ENCODE data around the gene LRP11.
"Not testable (repeated sequence)": the region's sequence is repeated elsewhere in the genome, so short reads cannot be mapped to it uniquely, and the experiment has no call there.

Gene LRP11

GRCh38 chr6:149901444-149902140 is 37.4 kb upstream of the LRP11 start:
- Mint-ChIP-seq H3K4me3 (no peak overlapping the region), H3K36me3 (ENCODE audit: low read depth) (no peaks in the 10 kb centered on the region), H3K27me3 (peaks cover 9% of the 10 kb centered on the region), H3K4me1 (ENCODE audit: low read depth) (peaks cover 2% of the 10 kb centered on the region), H3K9me3 (no peaks in the 10 kb centered on the region), H3K27ac (no peak overlapping the region)

DNA sequence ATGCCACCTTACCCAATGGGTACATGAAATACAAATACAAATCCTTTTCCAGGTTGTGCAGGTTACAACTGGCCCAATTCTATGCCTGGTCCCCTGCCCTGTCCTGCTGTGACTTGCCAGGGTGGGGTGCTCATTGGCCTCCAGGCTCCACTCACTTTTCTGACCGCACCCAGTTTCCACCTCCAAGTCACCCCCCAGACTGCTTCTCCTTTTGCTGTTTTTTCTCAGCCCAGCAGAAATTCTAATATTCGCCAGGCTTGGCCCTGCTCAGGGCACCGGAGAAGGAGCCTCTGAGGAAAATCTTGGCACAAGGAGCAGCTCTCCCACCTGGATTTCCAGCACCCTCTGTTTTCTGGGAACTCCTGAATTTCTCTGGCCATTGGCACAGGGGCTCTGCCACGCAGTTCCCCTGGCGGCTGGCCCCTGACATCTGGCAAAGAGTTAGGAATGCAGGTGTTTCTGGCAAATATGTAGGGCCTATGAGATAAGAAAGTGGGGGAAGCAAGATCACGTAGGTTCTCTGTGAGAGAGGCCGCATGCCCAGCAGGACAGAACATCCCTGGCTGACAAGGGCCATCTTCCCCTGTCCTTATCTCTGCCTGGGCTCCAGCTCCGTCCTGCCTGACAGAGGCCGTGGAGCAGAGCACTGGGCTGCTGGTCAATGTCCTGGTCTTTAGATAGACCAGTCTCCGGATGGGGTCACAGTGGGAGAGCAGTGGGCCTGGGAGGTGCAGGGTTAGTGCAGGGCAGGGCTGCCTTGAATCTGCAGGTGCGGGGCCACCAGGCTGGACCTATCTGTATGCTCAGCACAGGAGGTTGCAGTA is 36.7 kb upstream of the LRP11 start:
- Mint-ChIP-seq H3K27me3 (peaks cover 9% of the 10 kb centered on the region), H3K4me3 (no peak overlapping the region)

GRCh38 chr6:149899926-149900619 is 35.9 kb upstream of the LRP11 start:
- Mint-ChIP-seq H3K36me3 (ENCODE audit: low read depth) (no peaks in the 10 kb centered on the region), H3K4me3 (no peak overlapping the region), H3K4me1 (ENCODE audit: low read depth) (peaks cover 10% of the 10 kb centered on the region), H3K27ac (no peak overlapping the region), H3K27me3 (peaks cover 9% of the 10 kb centered on the region), H3K9me3 (no peaks in the 10 kb centered on the region)

More for the DNA sequence above, 36.7 kb upstream of the LRP11 start:
- H3K27ac Mint-ChIP-seq, result no peak overlapping the region
- H3K9me3 Mint-ChIP-seq, result no peaks in the 10 kb centered on the region
- no peaks in the 10 kb centered on the region for H3K36me3 Mint-ChIP-seq (ENCODE audit: low read depth)
- peaks cover 10% of the 10 kb centered on the region for H3K4me1 Mint-ChIP-seq (ENCODE audit: low read depth)

GRCh38 chr6:149899486-149899885 is 35.3 kb upstream of the LRP11 start:
- peaks cover 14% of the 10 kb centered on the region for H3K27me3 Mint-ChIP-seq
- H3K36me3 Mint-ChIP-seq (ENCODE audit: low read depth), result no peaks in the 10 kb centered on the region
- H3K9me3 Mint-ChIP-seq, result no peaks in the 10 kb centered on the region
- H3K4me1 Mint-ChIP-seq (ENCODE audit: low read depth), result peaks cover 10% of the 10 kb centered on the region
- H3K4me3 Mint-ChIP-seq, result no peak overlapping the region
- no peak overlapping the region for H3K27ac Mint-ChIP-seq

DNA sequence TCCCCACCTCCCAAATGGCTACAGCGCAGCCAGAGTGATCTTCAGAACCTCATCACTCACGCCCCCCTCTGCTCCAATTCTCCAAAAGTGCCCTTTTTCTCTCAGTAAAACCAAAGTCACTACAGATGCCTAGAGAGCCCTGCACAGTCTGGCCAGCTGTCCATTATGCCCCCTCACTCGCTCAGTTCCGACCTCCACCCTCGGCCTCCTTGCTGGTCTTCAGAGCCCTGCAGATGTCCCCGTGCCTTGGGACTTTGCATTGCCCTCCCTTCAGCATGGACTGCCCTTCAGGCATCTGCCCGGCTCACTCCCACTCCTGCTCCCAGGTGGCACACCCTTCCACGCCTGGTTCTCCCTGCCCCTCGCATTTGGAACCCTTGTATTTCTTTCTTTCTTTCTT is 34.8 kb upstream of the LRP11 start:
- Mint-ChIP-seq H3K4me3 (no peak overlapping the region), H3K27me3 (peaks cover 18% of the 10 kb centered on the region), H3K36me3 (ENCODE audit: low read depth) (no peaks in the 10 kb centered on the region), H3K4me1 (ENCODE audit: low read depth) (peaks cover 10% of the 10 kb centered on the region), H3K27ac (no peak overlapping the region), H3K9me3 (no peaks in the 10 kb centered on the region)

- Mint-ChIP-seq H3K27me3 (peaks cover 14% of the 10 kb centered on the region), H3K27ac (no peak within 1 kb of the TSS)
These were observed 33.9 kb upstream of the LRP11 start, which contains the start of gene RAET1E for GRCh38 chr6:149897855-149898744. TSS of gene RAET1E (minus strand) at chr6:149898113. CDS start at chr6:149890901, 7,212 bp downstream.

DNA sequence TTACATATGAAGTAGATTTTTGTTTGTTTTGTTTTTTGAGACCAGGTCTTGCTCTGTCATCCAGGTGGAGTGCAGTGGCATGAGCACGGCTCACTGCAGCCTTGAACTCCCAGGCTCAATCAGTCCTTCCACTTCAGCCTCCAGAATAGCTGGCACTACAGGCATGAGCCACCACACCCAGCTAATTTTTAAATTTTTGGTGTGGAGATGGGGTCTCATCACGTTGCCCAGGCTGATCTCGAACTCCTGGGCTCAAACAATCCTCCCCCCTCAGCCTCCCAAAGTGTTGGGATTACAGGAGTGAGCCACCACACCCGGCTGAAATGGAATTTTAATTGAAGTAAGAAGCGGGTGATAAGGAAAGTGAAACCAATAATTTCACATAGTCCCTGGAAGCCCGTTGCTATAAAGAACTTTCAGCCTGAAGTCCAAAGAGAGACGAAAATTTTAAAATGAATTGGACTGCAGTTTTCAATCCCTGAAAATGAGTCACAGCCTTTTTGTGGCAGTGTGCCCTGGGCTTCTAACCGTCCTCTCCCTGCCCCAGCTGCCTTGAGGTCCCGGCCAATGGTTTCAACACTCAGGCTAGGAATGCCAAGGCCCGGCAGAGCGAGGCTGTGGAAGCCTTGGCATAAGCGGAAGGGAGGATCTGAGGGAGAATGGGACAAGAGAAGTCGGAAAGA is 33.0 kb upstream of the LRP11 start:
- H3K36me3 Mint-ChIP-seq (ENCODE audit: low read depth), result no peaks in the 10 kb centered on the region
- H3K27ac Mint-ChIP-seq, result no peak overlapping the region
- H3K27me3 Mint-ChIP-seq, result peaks cover 9% of the 10 kb centered on the region

More at GRCh38 chr6:149897855-149898744, 33.9 kb upstream of the LRP11 start, which contains the start of gene RAET1E:
- H3K36me3 Mint-ChIP-seq (ENCODE audit: low read depth), result no peaks in the 10 kb centered on the region
- H3K9me3 Mint-ChIP-seq, result no peaks in the 10 kb centered on the region
- H3K4me3 Mint-ChIP-seq, result no peak within 1 kb of the TSS
- H3K4me1 Mint-ChIP-seq (ENCODE audit: low read depth), result peaks cover 10% of the 10 kb centered on the region

GRCh38 chr6:149896491-149896890 is 32.3 kb upstream of the LRP11 start:
- Mint-ChIP-seq H3K9me3 (no peaks in the 10 kb centered on the region), H3K27ac (no peak overlapping the region), H3K4me3 (no peak overlapping the region), H3K36me3 (ENCODE audit: low read depth) (no peaks in the 10 kb centered on the region), H3K27me3 (peaks cover 9% of the 10 kb centered on the region), H3K4me1 (ENCODE audit: low read depth) (peaks cover 10% of the 10 kb centered on the region)

More for the DNA sequence above, 33.0 kb upstream of the LRP11 start:
- Mint-ChIP-seq H3K4me1 (ENCODE audit: low read depth) (peaks cover 10% of the 10 kb centered on the region), H3K9me3 (no peaks in the 10 kb centered on the region), H3K4me3 (no peak overlapping the region)

- no peak overlapping the region for H3K4me3 Mint-ChIP-seq
- no peaks in the 10 kb centered on the region for H3K36me3 Mint-ChIP-seq (ENCODE audit: low read depth)
- H3K9me3 Mint-ChIP-seq, result no peaks in the 10 kb centered on the region
- H3K27me3 Mint-ChIP-seq, result peaks cover 9% of the 10 kb centered on the region
- peaks cover 10% of the 10 kb centered on the region for H3K4me1 Mint-ChIP-seq (ENCODE audit: low read depth)
- no peak overlapping the region for H3K27ac Mint-ChIP-seq
These were observed 31.7 kb upstream of the LRP11 start for GRCh38 chr6:149895833-149896271.

- Mint-ChIP-seq H3K4me1 (ENCODE audit: low read depth) (peaks cover 10% of the 10 kb centered on the region), H3K9me3 (no peaks in the 10 kb centered on the region), H3K4me3 (no peak overlapping the region), H3K27ac (no peak overlapping the region), H3K27me3 (peaks cover 9% of the 10 kb centered on the region), H3K36me3 (ENCODE audit: low read depth) (no peaks in the 10 kb centered on the region)
These were observed 31.0 kb upstream of the LRP11 start for GRCh38 chr6:149895048-149895590.

DNA sequence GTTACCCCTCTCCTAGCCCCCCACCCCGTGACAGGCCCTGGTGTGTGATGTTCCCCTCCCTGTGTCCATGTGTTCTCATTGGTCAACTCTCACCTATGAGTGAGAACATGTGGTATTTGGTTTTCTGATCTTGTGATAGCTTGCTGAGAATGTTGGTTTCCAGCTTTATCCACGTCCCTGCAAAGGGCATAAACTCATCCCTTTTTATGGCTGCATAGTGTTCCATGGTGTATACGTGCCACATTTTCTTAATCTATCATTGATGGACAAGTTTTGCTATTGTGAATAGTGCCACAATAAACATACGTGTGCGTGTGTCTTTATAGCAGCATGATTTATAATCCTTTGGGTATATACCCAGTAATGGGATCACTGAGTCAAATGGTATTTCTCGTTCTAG is 27.7 kb upstream of the LRP11 start:
- not testable (repeated sequence) for H3K36me3 Mint-ChIP-seq (ENCODE audit: low read depth); H3K9me3 Mint-ChIP-seq; H3K27ac Mint-ChIP-seq; H3K27me3 Mint-ChIP-seq; H3K4me3 Mint-ChIP-seq; H3K4me1 Mint-ChIP-seq (ENCODE audit: low read depth)

DNA sequence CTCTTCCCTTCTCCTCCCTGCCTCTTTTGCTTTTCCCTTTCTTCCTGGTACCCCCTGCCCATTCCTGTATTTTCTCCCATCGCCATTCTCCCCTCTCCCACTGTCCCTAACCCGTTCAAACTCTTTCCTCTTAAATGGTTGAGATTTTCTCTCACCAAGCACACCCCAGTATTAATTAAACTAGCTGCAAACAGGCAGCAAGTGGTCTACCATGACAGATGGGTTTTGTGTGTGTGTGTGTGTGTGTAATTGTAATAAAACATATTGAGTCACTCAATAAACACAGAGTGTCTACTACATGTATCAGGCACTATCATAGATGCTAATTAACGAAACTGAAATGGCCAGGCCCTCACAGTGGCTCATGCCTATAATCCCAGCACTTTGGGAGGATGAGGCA is 27.1 kb upstream of the LRP11 start:
- peaks cover 4% of the 10 kb centered on the region for H3K4me1 Mint-ChIP-seq (ENCODE audit: low read depth)
- H3K27me3 Mint-ChIP-seq, result peaks cover 9% of the 10 kb centered on the region
- H3K27ac Mint-ChIP-seq, result no peak overlapping the region
- no peak overlapping the region for H3K4me3 Mint-ChIP-seq
- H3K36me3 Mint-ChIP-seq (ENCODE audit: low read depth), result no peaks in the 10 kb centered on the region
- H3K9me3 Mint-ChIP-seq, result no peaks in the 10 kb centered on the region

- Mint-ChIP-seq H3K36me3 (ENCODE audit: low read depth) (no peaks in the 10 kb centered on the region), H3K4me3 (no peak overlapping the region), H3K27me3 (peaks cover 9% of the 10 kb centered on the region), H3K9me3 (no peaks in the 10 kb centered on the region), H3K27ac (no peak overlapping the region), H3K4me1 (ENCODE audit: low read depth) (no peaks in the 10 kb centered on the region)
These were observed 26.5 kb upstream of the LRP11 start for GRCh38 chr6:149890629-149891045.
